Right lobe of liver (tissue), 4 donors: ENCODE results near the gene DOCK3.

ENCODE experiments used
- CTCF ChIP-seq, 4 donors: fragments of 200-600 bp in 3 of 4; fragments of 450-650 bp in 1 of 4; IDR thresholded peaks; one replicate each; pipeline versions ENCODE4 v1.5.1 to v1.8.0; 2016 to 2022; ENCODE audit warnings: antibody characterized with exemption in 4 of 4, mild to moderate bottlenecking in 2 of 4
- POLR2A ChIP-seq: fragments of 450-650 bp; IDR thresholded peaks from one replicate; pipeline ENCODE4 v1.6.1; 2017; ENCODE audit warnings: antibody characterized with exemption, mild to moderate bottlenecking
- donor health status: DM: no; HTN: no; CAD: no.
- donor health status: DM: no; HTN: no; CAD: no.
- donor health status: DM: no; HTN: yes; CAD: no.

GRCh38 chr3:51403675-51404074 lies 728.9 kb downstream of the DOCK3 start:
- TF ChIP-seq POLR2A = no peak
- TF ChIP-seq CTCF (IDR thresholded peaks at IDR 0.05) = no peak
